ENCODE measurements around the gene CDADC1.

The CDADC1 gene

DNA sequence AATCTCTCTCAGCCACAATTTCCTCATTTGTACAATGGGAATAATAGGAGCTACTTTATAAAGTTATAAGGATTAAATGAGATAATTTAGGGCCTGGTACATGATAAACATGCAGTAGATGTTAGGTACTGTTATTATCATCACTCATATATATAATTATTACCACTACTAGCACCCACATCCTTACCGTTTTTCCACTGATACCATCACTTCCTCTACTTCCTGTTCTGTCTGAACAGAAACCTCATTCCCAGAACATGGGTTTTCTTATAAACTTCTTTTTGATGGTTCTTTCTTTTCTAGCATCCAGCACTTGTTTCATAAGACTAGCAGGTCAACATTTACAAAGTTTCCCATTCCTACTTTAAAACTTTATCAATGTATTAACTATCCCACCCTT lies 6.3 kb downstream of the CDADC1 start:
- no peaks in the 10 kb centered on the region for H3K27me3 ChIP-seq (ENCODE audit: insufficient read depth, low read length, poor library complexity)
- peak overlapping the region; percentile 52; the same call in 1 of the 2 replicates for H3K4me2 ChIP-seq (ENCODE audit: insufficient read depth, low read length)
- no peaks in the 10 kb centered on the region for H4K20me1 ChIP-seq (ENCODE audit: insufficient read depth, low read length)
- TF ChIP-seq, protein P1, sequence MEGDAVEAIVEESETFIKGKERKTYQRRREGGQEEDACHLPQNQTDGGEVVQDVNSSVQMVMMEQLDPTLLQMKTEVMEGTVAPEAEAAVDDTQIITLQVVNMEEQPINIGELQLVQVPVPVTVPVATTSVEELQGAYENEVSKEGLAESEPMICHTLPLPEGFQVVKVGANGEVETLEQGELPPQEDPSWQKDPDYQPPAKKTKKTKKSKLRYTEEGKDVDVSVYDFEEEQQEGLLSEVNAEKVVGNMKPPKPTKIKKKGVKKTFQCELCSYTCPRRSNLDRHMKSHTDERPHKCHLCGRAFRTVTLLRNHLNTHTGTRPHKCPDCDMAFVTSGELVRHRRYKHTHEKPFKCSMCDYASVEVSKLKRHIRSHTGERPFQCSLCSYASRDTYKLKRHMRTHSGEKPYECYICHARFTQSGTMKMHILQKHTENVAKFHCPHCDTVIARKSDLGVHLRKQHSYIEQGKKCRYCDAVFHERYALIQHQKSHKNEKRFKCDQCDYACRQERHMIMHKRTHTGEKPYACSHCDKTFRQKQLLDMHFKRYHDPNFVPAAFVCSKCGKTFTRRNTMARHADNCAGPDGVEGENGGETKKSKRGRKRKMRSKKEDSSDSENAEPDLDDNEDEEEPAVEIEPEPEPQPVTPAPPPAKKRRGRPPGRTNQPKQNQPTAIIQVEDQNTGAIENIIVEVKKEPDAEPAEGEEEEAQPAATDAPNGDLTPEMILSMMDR (IDR thresholded peaks at IDR 0.05; ENCODE audit: borderline replicate concordance, extremely low read depth, low read length, poor library complexity, severe bottlenecking): no peak
- no peak for TF ChIP-seq EZH2 (IDR thresholded peaks at IDR 0.05; ENCODE audit: borderline replicate concordance, low read depth, low read length, severe bottlenecking)
- DNase-seq: no peak
- H3K9me3 ChIP-seq (ENCODE audit: insufficient read depth, low read length, severe bottlenecking): no peaks in the 10 kb centered on the region
- peak; percentile 76 for ATAC-seq (ENCODE audit: insufficient read depth, low read depth)
- H2AFZ ChIP-seq (ENCODE audit: low read depth, low read length): no peak overlapping the region
- H3K4me3 ChIP-seq (ENCODE audit: low read depth in 1 of 2, low read length in 2 of 2): peak overlapping the region in 1 of 2 experiments; percentile 26; a peak in 1 of 4 replicates
- peaks cover 75% of the 10 kb centered on the region for H3K4me1 ChIP-seq (ENCODE audit: insufficient read depth, low read length)
- peak overlapping the region; percentile 28; the same call in 1 of the 2 replicates for H3K9ac ChIP-seq (ENCODE audit: low read depth, low read length)
- H3K79me2 ChIP-seq (ENCODE audit: insufficient read depth, low read length): peaks cover 51% of the 10 kb centered on the region
- H3K36me3 ChIP-seq (ENCODE audit: insufficient read depth, low read length): peaks cover 47% of the 10 kb centered on the region
- H3K27ac ChIP-seq (ENCODE audit: low read length): peak overlapping the region; percentile 82

DNA sequence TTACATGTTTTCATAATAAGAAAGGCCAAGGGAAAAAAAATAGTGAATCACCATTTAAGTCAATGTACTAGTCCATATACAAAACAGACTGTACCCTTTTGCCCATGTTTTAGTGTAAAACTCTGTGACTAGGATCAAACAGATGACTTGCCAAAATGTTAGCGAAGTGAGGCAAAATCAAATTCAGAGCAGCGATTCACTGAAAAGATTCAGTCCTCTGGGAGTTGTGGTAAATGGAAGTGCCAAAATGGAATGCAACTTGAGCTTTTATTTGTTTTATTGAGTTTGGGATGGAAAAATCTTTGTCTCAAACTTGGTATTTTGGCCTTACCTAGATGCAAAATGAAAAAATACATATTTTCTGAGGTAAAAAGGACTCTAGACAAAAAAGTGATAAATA lies 9.1 kb downstream of the CDADC1 start:
- DNase-seq (no peak), ATAC-seq (ENCODE audit: insufficient read depth, low read depth) (no peak)
- Histone ChIP-seq H3K4me1 (ENCODE audit: insufficient read depth, low read length) (peaks cover 47% of the 10 kb centered on the region), H3K27ac (ENCODE audit: low read length) (0 out of 2 replicates have a peak overlapping the region, but pooled peaks have one; percentile 25), H2AFZ (ENCODE audit: low read depth, low read length) (no peak overlapping the region), H3K4me3 (ENCODE audit: low read depth in 1 of 2, low read length in 2 of 2) (no peak overlapping the region), H4K20me1 (ENCODE audit: insufficient read depth, low read length) (no peaks in the 10 kb centered on the region), H3K4me2 (ENCODE audit: insufficient read depth, low read length) (no peak overlapping the region), H3K27me3 (ENCODE audit: insufficient read depth, low read length, poor library complexity) (no peaks in the 10 kb centered on the region), H3K9ac (ENCODE audit: low read depth, low read length) (no peak overlapping the region), H3K79me2 (ENCODE audit: insufficient read depth, low read length) (peaks cover 27% of the 10 kb centered on the region), H3K36me3 (ENCODE audit: insufficient read depth, low read length) (peaks cover 66% of the 10 kb centered on the region), H3K9me3 (ENCODE audit: insufficient read depth, low read length, severe bottlenecking) (no peaks in the 10 kb centered on the region)
- TF ChIP-seq, protein P1 (IDR thresholded peaks at IDR 0.05; ENCODE audit: borderline replicate concordance, extremely low read depth, low read length, poor library complexity, severe bottlenecking): no peak
- no peak for TF ChIP-seq EZH2 (IDR thresholded peaks at IDR 0.05; ENCODE audit: borderline replicate concordance, low read depth, low read length, severe bottlenecking)

DNA sequence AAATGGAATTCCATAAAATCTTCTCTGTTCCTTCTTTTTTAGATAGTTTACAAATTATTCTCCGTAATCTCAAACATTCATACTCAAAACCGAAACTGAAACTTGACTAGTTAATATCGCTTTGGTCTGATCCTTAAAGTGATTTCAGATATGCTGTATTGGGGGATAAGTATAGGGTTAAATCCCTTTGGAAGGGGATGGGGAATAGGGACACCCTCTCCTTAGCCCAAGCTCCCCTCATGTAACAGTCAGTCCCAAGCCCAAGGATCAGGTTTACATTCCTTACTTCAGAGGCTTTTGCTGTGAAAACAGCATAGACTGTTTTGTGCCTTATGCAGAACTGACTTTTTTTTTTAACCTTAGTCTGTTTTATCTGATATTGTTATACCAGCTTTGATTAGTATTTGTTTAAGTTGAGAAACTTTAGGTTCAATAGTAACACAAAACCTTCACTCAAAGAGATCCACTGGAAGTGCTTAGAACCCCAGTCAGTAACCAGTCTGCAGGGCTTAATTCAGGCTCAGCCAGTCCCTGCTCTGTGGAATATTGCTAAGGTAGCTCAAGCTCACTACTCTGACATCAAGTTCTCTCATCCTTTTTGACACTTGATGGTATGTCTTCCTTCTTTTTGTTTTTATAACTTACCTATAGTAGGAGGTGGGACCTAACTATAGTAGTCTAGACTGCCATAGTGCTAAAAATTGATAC lies 10.5 kb downstream of the CDADC1 start:
- H4K20me1 ChIP-seq (ENCODE audit: insufficient read depth, low read length): no peaks in the 10 kb centered on the region
- no peak for DNase-seq
- no peaks in the 10 kb centered on the region for H3K9me3 ChIP-seq (ENCODE audit: insufficient read depth, low read length, severe bottlenecking)
- no peaks in the 10 kb centered on the region for H3K27me3 ChIP-seq (ENCODE audit: insufficient read depth, low read length, poor library complexity)
- ATAC-seq (ENCODE audit: insufficient read depth, low read depth): peak; percentile 54
- TF ChIP-seq, protein P1 (IDR thresholded peaks at IDR 0.05; ENCODE audit: borderline replicate concordance, extremely low read depth, low read length, poor library complexity, severe bottlenecking): no peak
- no peak for TF ChIP-seq EZH2 (IDR thresholded peaks at IDR 0.05; ENCODE audit: borderline replicate concordance, low read depth, low read length, severe bottlenecking)
- no peak overlapping the region for H2AFZ ChIP-seq (ENCODE audit: low read depth, low read length)
- H3K27ac ChIP-seq (ENCODE audit: low read length): peak overlapping the region; percentile 61
- peaks cover 33% of the 10 kb centered on the region for H3K4me1 ChIP-seq (ENCODE audit: insufficient read depth, low read length)
- peaks cover 73% of the 10 kb centered on the region for H3K36me3 ChIP-seq (ENCODE audit: insufficient read depth, low read length)
- H3K79me2 ChIP-seq (ENCODE audit: insufficient read depth, low read length): peaks cover 14% of the 10 kb centered on the region
- H3K9ac ChIP-seq (ENCODE audit: low read depth, low read length): peak overlapping the region; percentile 20
- H3K4me2 ChIP-seq (ENCODE audit: insufficient read depth, low read length): peak overlapping the region; percentile 36; the same call in 1 of the 2 replicates
- H3K4me3 ChIP-seq (ENCODE audit: low read depth in 1 of 2, low read length in 2 of 2): peak overlapping the region in 1 of 2 experiments; percentile 7; a peak in 1 of 4 replicates

Data from DND-41 (cell line).